CD14-positive monocyte (primary cell): ENCODE measurements around the gene ZNF407. TPM values are rescaled to one million over a fixed set of nuclear protein-coding genes. Genes with fewer than 3 reads are reported as not detected.

ENCODE experiments used
- DNase-seq, 3 donors: peaks; one replicate each; pipeline ENCODE4 v3.0.0-alpha.2; 2011 to 2022
- H2AFZ ChIP-seq: 2 replicates; pipeline ENCODE4 v1.6.0; 2012; ENCODE audit warnings: mild to moderate bottlenecking, low read depth, low read length, inconsistent platforms; ENCODE audit not compliant: insufficient read depth, poor library complexity, severe bottlenecking
- H3K27ac ChIP-seq, 2 donors: 1 replicate in 1 of 2; 2 replicates in 1 of 2; pipeline ENCODE4 v1.5.1; 2012 to 2013; ENCODE audit warnings: low read length in 2 of 2, control low read depth in 1 of 2, inconsistent platforms in 1 of 2, low read depth in 1 of 2, mild to moderate bottlenecking in 1 of 2
- H3K27me3 ChIP-seq, 2 donors: one replicate each; pipeline versions ENCODE4 v1.6.0 to v1.6.1; 2011 to 2013; ENCODE audit warnings: low read length in 2 of 2; ENCODE audit not compliant: control insufficient read depth in 2 of 2, insufficient read depth in 2 of 2
- H3K36me3 ChIP-seq, 2 donors: replicated peaks in 1 of 2; 1 replicate in 1 of 2; 2 replicates in 1 of 2; pipeline versions ENCODE4 v1.5.1 to v1.6.1; 2012 to 2013; ENCODE audit warnings: low read length in 2 of 2, control low read depth in 1 of 2, inconsistent platforms in 1 of 2, mild to moderate bottlenecking in 1 of 2; ENCODE audit not compliant: insufficient read depth in 2 of 2, control insufficient read depth in 1 of 2
- H3K4me1 ChIP-seq, 2 donors: 1 replicate in 1 of 2; 2 replicates in 1 of 2; pipeline versions ENCODE4 v1.5.1 to v1.6.1; 2012 to 2013; ENCODE audit warnings: low read length in 2 of 2, control low read depth in 1 of 2, inconsistent platforms in 1 of 2, mild to moderate bottlenecking in 1 of 2, moderate library complexity in 1 of 2; ENCODE audit not compliant: insufficient read depth in 2 of 2, control insufficient read depth in 1 of 2
- H3K4me2 ChIP-seq: replicated peaks from 2 replicates; pipeline ENCODE3; 2012; ENCODE audit warnings: low read length, moderate library complexity, mild to moderate bottlenecking; ENCODE audit not compliant: poor library complexity, severe bottlenecking; ENCODE audit errors: extremely low read depth
- H3K4me3 ChIP-seq, 3 experiments: fragments of 200-600 bp in 1 of 3; sonication (generic) in 1 of 3; replicated peaks in 1 of 3; 1 replicate in 2 of 3; 2 replicates in 1 of 3; pipeline ENCODE4 v1.5.1; 2011 to 2013; ENCODE audit warnings: low read length in 3 of 3, mild to moderate bottlenecking in 3 of 3, control low read depth in 2 of 3, low read depth in 2 of 3, inconsistent platforms in 1 of 3, moderate library complexity in 1 of 3
- H3K79me2 ChIP-seq: 2 replicates; pipeline ENCODE4 v1.6.0; 2012; ENCODE audit warnings: mild to moderate bottlenecking, control low read depth, inconsistent platforms, low read length, moderate library complexity; ENCODE audit not compliant: insufficient read depth
- H3K9ac ChIP-seq: 2 replicates; pipeline ENCODE4 v1.6.0; 2017; ENCODE audit warnings: low read length, mild to moderate bottlenecking; ENCODE audit not compliant: insufficient read depth, poor library complexity, severe bottlenecking
- H3K9me3 ChIP-seq, 2 donors: replicated peaks in 1 of 2; 1 replicate in 1 of 2; 2 replicates in 1 of 2; pipeline versions ENCODE4 v1.5.1 to v1.6.1; 2012 to 2013; ENCODE audit warnings: low read length in 2 of 2, control low read depth in 1 of 2; ENCODE audit not compliant: control insufficient read depth in 1 of 2, insufficient read depth in 1 of 2
- H4K20me1 ChIP-seq: 2 replicates; pipeline ENCODE4 v1.6.0; 2012; ENCODE audit warnings: mild to moderate bottlenecking, low read length, control low read depth, moderate library complexity; ENCODE audit not compliant: insufficient read depth
- H3K27ac Mint-ChIP-seq, 7 donors: one replicate each; pipeline ENCODE4 v1.8.0; 2020; ENCODE audit warnings: mild to moderate bottlenecking in 7 of 7, mixed read lengths in 7 of 7, moderate library complexity in 6 of 7, inconsistent platforms in 2 of 7
- H3K27me3 Mint-ChIP-seq, 3 donors: one replicate each; pipeline ENCODE4 v1.8.0; 2021 to 2022; ENCODE audit warnings: low read depth in 3 of 3, mild to moderate bottlenecking in 3 of 3, mixed read lengths in 3 of 3, moderate library complexity in 3 of 3, inconsistent platforms in 1 of 3
- H3K36me3 Mint-ChIP-seq, 2 donors: one replicate each; pipeline ENCODE4 v1.8.0; 2020; ENCODE audit warnings: mixed read lengths in 2 of 2, inconsistent platforms in 1 of 2, mild to moderate bottlenecking in 1 of 2
- H3K4me1 Mint-ChIP-seq: one replicate; pipeline ENCODE4 v1.8.0; 2020; ENCODE audit warnings: mild to moderate bottlenecking, mixed read lengths
- H3K4me3 Mint-ChIP-seq, 2 donors: one replicate each; pipeline ENCODE4 v1.8.0; 2020; ENCODE audit warnings: mild to moderate bottlenecking in 2 of 2, mixed read lengths in 2 of 2, moderate library complexity in 1 of 2
- H3K9me3 Mint-ChIP-seq, 7 donors: one replicate each; pipeline ENCODE4 v1.8.0; 2020 to 2022; ENCODE audit warnings: mixed read lengths in 7 of 7, mild to moderate bottlenecking in 6 of 7, moderate library complexity in 6 of 7, inconsistent platforms in 2 of 7
- WGBS: methylation state at CpG from one replicate; pipeline ENCODE4 v1.1.5; 2013; ENCODE audit warnings: missing lambda C conversion rate; ENCODE audit not compliant: insufficient coverage; 5-methylcytosine and 5-hydroxymethylcytosine counted together
- intact Hi-C, 2 donors: fragments of 100-400 bp; cut with micrococcal nuclease; formaldehyde crosslinking; loops; one replicate each; pipeline versions ENCODE4 v1.15.0 to v1.15.1; 2023
- polyA plus RNA-seq, 3 donors: library from polyadenylated mRNA; depleted of rRNA in 1 of 3; unstranded in 2 of 3; stranded (reverse) in 1 of 3; fragments of 300-500 nt in 2 of 3; fragments of >200 nt in 1 of 3; fragmentation: Illumina TruSeq in 2 of 3; gene quantifications; 1 replicate in 2 of 3; 2 replicates in 1 of 3; pipeline ENCODE4 v1.2.3, GENCODE V29; 2012 to 2021
- TF ChIP-seq, protein P1 (sequence below): fragments of 200-600 bp; IDR thresholded peaks from one replicate; pipeline ENCODE4 v1.8.0; 2022; ENCODE audit warnings: antibody characterized with exemption, mild to moderate bottlenecking

The ZNF407 gene
- polyA plus RNA-seq, 3 donors, result 1.3 to 3.6 (median 1.6) TPM

DNA sequence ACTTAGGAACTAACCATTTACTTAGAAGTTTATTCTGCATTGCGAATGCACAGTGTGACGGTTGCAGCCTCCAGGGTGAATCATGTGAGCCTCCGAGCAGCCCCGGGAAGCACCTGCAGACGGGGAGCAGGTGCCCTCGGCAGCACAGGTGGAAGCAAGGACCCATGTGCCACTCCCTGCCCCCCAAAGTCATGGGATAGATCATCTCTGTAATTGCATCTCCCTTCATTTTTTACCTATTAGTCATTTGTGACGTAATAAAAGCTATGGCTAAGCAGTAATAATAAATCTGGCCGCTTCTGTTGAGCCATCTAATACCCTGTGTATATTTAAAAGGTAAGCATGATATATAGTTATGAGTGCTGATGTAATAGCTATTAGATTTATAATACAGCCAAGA lies 514.1 kb downstream of the ZNF407 start:
- Mint-ChIP-seq H3K4me1 (peaks cover 2% of the 10 kb centered on the region), H3K9me3 (peaks cover 0 to 7% (median 4%) of the 10 kb centered on the region in 7 donors), H3K27me3 (no peaks in the 10 kb centered on the region), H3K36me3 (no peaks in the 10 kb centered on the region), H3K4me3 (no peak overlapping the region), H3K27ac (no peak overlapping the region)
- intact Hi-C loops, result no loop called here
- H2AFZ ChIP-seq, result no peak overlapping the region
- H3K27me3 ChIP-seq, result no peaks in the 10 kb centered on the region
- no peaks in the 10 kb centered on the region for H3K79me2 ChIP-seq
- 81% methylated on average over 5 of the region's 8 CpGs for WGBS
- H3K27ac ChIP-seq, result no peak overlapping the region
- no peaks in the 10 kb centered on the region for H3K4me1 ChIP-seq
- TF ChIP-seq, protein P1, sequence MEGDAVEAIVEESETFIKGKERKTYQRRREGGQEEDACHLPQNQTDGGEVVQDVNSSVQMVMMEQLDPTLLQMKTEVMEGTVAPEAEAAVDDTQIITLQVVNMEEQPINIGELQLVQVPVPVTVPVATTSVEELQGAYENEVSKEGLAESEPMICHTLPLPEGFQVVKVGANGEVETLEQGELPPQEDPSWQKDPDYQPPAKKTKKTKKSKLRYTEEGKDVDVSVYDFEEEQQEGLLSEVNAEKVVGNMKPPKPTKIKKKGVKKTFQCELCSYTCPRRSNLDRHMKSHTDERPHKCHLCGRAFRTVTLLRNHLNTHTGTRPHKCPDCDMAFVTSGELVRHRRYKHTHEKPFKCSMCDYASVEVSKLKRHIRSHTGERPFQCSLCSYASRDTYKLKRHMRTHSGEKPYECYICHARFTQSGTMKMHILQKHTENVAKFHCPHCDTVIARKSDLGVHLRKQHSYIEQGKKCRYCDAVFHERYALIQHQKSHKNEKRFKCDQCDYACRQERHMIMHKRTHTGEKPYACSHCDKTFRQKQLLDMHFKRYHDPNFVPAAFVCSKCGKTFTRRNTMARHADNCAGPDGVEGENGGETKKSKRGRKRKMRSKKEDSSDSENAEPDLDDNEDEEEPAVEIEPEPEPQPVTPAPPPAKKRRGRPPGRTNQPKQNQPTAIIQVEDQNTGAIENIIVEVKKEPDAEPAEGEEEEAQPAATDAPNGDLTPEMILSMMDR, result no peak
- H3K4me3 ChIP-seq, result no peak overlapping the region
- no peaks in the 10 kb centered on the region for H4K20me1 ChIP-seq
- H3K9ac ChIP-seq, result no peak overlapping the region
- no peaks in the 10 kb centered on the region for H3K36me3 ChIP-seq
- DNase-seq, result no peak
- H3K9me3 ChIP-seq, result no peaks in the 10 kb centered on the region
- no peak overlapping the region for H3K4me2 ChIP-seq

DNA sequence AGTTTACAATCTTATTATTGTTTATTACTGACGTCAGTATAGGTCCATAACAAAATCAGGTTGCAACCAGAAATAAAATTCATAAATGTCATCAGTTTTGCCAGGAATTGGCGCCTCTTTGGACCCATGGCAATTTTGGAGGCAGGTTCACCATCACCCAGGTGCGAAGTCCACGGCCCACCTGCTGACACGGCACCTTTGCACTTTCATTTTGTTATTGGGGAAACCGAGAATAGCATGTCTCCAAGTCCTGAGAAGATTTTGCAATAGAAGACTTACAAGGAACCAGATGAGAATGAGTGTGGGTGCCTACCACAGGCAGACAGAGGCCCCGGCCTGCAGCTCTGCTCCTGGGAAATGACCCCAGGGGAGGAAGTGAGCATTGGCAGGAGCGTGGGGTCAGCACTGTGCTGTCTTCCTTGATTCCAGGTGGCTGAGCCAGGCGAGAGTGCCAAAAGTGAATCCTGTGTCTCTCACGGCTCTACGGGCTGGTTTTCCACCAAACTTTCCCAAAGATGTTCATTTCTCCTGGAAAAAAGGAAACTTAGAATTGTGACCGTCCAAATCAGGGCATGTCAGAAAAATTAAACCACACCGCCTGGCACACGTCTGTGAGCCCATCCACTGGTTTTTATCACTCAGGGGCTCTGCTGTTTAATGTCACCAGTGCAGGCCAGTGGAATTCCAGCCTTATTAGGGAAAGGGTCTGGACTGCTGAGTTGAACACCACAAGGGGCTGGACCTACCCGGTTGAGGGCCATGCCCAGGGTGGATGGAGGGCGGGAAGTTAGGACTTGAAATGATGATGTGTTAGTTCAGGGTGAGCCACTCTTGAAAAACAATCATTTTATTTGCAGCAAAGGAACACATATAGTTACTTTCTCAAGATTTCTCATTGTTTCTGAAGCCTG lies 514.8 kb downstream of the ZNF407 start:
- Histone ChIP-seq H4K20me1 (no peaks in the 10 kb centered on the region), H3K4me1 (no peaks in the 10 kb centered on the region), H3K27me3 (no peaks in the 10 kb centered on the region), H3K4me3 (no peak overlapping the region), H3K79me2 (no peaks in the 10 kb centered on the region), H2AFZ (no peak overlapping the region), H3K4me2 (no peak overlapping the region), H3K9ac (no peak overlapping the region), H3K9me3 (no peaks in the 10 kb centered on the region), H3K27ac (no peak overlapping the region), H3K36me3 (no peaks in the 10 kb centered on the region)
- Mint-ChIP-seq H3K9me3 (peaks cover 0 to 6% (median 4%) of the 10 kb centered on the region in 7 donors), H3K36me3 (no peaks in the 10 kb centered on the region), H3K4me3 (no peak overlapping the region), H3K4me1 (peaks cover 2% of the 10 kb centered on the region), H3K27me3 (no peaks in the 10 kb centered on the region), H3K27ac (no peak overlapping the region)
- TF ChIP-seq, protein P1, result no peak
- WGBS, result 83% methylated on average over 13 of the region's 16 CpGs
- intact Hi-C loops, result no loop called here
- no peak for DNase-seq
